Fibroblast of gingiva (primary cell): ENCODE measurements around the gene TRIM7.

ENCODE experiments used
- DNase-seq: peaks from one replicate; pipeline ENCODE4 v3.0.0-alpha.2; 2011; ENCODE audit warnings: low read depth

TRIM7 gene

GRCh38 chr5:181204826-181205760 lies at the start of gene TRIM7:
TSS of gene TRIM7 (minus strand) at chr5:181205196. CDS start at chr5:181205110, 86 bp downstream.
- DNase-seq = peak; percentile 55

DNA sequence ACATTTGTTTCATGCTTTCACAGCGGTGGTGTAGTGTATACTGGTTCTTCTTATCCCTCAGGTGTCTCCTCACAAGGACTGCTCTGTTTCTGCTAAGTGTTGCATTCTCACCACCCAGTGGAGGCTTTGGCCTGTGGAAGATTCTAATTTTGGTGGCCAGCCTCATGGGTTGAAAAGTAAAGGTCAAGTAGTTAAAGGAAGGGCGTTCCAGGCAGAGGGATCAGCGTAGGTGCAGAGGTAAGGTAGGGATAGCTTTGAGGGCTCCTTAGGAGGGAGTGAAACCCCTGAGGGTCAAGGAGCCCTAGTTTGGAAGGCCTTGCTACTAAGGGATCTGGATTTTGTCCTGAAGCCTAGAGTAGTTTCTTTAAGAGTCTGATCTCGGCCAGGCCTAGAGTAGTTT lies 43.3 kb upstream of the TRIM7 start:
- DNase-seq = no peak

- peak; percentile 89 for DNase-seq
Measured at GRCh38 chr5:181246276-181247049, 41.5 kb upstream of the TRIM7 start.

DNA sequence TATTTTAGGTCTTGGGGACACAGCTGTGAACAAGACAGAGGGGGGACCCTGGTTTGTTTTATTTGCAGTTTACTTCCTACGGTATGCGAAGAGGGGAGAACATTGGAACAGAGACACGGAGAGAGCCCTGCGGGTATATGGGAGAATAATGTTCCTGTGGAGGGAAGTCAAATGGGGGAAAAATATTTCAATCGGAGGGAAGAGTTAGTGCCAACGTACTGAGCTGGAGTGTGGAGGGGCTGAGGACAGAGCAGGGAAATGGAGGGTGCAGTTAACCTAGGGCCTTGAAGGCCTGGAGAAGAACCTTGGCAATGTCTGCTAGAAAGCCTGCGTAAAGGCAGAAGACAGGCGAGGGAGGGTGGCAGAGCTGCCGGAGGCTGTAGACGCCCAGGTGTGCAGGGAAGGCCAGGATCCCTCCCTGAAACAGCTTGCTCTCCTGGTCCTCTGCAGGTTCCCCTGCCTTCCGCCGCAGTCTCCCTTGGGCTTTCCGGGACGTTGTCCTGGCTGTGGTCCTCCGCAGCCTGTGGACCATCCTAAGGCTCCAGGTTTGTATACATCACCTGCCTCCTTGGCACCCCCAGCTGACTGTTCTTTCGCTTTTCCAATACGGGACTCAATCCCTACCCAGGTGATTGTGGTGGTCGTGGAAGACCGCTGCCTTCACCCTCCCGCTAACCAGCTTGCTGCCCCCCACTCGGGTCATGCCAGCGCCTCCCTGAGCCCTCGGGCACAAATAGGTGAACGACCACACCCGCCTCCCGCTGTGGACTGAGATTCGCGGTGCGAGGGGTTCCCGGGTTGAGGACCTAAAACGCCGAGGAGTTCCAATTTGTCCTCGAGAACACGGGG lies 40.7 kb upstream of the TRIM7 start:
- DNase-seq = no peak

GRCh38 chr5:181243564-181244343 lies 38.8 kb upstream of the TRIM7 start, which contains the start of gene RACK1:
TSS of gene RACK1 (minus strand) at chr5:181243906. CDS start at chr5:181243800, 106 bp downstream.
- DNase-seq = peak; percentile 85

- DNase-seq = no peak
Measured at GRCh38 chr5:181243018-181243563, 38.1 kb upstream of the TRIM7 start.

DNA sequence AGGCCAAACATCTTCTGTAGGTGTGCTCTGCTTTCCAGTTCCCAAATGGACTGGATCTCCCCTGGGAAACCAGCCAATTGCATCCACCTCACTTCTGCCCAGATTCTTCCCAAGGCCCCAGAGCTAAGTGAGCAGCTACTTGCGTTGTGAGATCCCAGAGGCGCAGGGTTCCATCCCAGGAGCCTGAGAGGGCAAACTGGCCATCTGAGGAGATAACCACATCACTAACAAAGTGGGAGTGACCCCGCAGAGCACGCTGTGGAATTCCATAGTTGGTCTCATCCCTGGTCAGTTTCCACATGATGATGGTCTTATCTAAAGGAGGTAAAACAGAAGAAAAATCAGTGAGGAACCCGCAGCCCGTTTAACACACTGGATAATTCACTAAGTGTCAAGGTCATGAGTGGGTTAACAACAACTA lies 37.0 kb upstream of the TRIM7 start:
- DNase-seq = no peak

- peak; percentile 80 for DNase-seq
Measured at GRCh38 chr5:181241393-181241975, 36.5 kb upstream of the TRIM7 start.

DNA sequence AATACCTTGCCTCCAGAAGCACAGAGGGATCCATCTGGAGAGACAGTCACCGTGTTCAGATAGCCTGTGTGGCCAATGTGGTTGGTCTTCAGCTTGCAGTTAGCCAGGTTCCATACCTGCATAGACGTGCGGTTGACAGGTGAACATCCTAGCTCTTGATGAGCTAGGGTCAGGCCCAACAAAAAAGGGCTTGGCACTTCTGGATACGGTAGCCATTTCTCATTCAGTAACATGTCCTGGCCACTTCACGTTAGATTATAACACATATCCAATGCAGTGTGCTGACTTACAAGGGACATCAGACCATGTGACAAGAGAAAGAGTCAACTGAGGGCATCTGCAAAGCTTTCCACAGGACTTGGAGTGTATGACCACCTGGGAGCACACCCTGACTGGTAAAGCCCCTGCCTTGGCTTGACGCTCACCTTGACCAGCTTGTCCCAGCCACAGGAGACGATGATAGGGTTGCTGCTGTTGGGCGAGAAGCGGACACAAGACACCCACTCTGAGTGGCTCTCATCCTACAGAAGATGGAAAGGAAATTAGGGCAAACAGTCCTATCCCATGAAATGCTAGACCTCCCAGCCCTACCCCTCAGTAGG lies 34.2 kb upstream of the TRIM7 start:
- DNase-seq = no peak

GRCh38 chr5:181237729-181238385 lies 32.9 kb upstream of the TRIM7 start:
- no peak for DNase-seq

GRCh38 chr5:181236954-181237641 lies 32.1 kb upstream of the TRIM7 start:
- no peak for DNase-seq

DNA sequence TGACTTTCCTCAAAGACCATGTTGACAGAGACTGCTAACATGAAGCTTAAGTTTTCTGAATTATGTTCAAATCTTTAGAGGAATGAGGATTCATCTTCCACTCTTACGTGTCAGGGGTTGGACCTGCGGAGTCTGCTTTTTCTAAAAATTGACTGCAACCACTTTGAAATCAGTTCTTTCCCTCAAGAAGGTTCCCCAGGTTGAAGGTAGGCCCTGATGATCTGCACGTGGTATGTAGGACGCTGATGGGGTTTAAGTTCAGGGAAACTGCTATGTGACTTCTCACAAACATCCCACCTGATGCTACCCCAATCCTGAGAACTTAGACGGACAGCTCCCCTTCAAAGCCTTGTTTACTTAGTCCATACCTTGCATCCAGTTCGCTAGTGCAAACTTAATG lies 31.5 kb upstream of the TRIM7 start:
- DNase-seq = no peak

DNA sequence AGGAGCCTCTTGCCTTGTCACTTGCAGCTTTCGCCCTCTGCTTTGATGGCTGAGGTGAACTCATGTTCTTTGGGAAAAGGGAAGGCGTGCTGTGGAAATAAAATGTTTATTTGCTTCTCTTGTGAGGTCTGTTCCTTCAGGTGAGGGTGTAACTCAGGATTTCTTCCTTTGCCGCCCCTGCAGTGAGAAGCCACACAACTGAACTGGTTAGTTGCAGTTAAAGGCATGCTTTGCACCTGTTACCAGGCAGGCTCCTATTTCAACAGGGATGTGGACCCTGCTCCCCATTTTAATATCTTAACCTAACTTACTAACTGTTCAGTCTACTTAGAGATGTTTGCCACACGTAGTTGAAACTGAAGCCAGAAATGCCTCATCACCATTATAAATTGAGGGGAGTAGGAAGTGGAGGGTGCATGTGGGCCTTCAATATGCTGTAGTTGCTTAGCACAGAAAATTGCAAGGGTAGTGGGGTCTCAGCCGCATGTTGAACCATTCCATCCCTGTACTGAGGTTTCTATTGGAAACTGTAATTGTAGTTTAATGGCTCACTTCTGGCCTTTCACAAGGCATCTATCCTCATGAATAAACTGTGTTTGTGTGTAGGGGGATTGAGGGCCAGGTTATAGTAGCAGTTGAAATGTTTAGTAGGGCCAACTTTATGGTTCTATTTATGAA lies 30.8 kb upstream of the TRIM7 start:
- DNase-seq = no peak

GRCh38 chr5:181235323-181235688 lies 30.3 kb upstream of the TRIM7 start:
- no peak for DNase-seq

- DNase-seq = no peak
Measured at GRCh38 chr5:181234455-181235306, 29.7 kb upstream of the TRIM7 start.

DNA sequence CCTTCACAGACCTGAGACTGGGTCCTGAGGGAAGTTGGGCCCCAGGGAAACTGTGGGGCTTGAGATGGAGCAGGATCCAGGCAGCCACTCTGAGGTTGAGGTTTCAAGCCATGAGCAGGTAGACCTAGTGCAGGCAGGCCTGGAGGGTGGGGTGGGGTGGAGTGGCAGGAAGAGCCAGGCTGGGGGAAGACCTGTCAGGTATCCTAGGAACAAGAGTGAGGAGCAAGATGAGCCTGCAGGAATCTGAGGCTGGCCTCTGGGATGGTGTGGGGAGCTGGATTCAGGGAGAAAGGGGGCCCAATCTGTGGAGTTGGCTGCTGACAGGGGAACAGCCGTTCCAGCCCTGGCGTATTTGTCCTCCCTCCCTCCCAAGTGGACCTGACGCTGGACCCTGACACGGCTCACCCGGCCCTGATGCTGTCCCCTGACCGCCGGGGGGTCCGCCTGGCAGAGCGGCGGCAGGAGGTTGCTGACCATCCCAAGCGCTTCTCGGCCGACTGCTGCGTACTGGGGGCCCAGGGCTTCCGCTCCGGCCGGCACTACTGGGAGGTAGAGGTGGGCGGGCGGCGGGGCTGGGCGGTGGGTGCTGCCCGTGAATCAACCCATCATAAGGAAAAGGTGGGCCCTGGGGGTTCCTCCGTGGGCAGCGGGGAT lies 28.9 kb upstream of the TRIM7 start:
- DNase-seq = no peak
